Neural progenitor cell (in vitro differentiated cells): Measurements from ENCODE around the gene LPAR6.

Source experiments
- CTCF ChIP-seq: fragments of 200-600 bp; sonication (generic); IDR thresholded peaks from 2 replicates; pipeline ENCODE4 v1.5.1; 2017; ENCODE audit warnings: antibody characterized with exemption, mild to moderate bottlenecking
- EZH2 ChIP-seq: fragments of 200-600 bp; sonication (generic); IDR thresholded peaks from 2 replicates; pipeline ENCODE4 v1.6.1; 2017; ENCODE audit warnings: antibody characterized with exemption, mild to moderate bottlenecking, moderate library complexity
- EZH2phosphoT487 ChIP-seq: fragments of 200-600 bp; sonication (generic); IDR thresholded peaks from 2 replicates; pipeline ENCODE4 v1.6.1; 2017; ENCODE audit warnings: antibody characterized with exemption

- TF ChIP-seq CTCF (no peak), EZH2 (no peak), EZH2phosphoT487 (no peak)
Measured at GRCh38 chr13:48412881-48413351, at the start of gene LPAR6.
